ENCODE measurements around the gene ATMIN. TPM values are rescaled to one million over a fixed set of nuclear protein-coding genes. Genes with fewer than 3 reads are reported as not detected.

The ATMIN gene
- polyA plus RNA-seq, 5 donors: 29.8 to 51.0 (median 39.9) TPM

GRCh38 chr16:81003610-81004460 is 31.8 kb upstream of the ATMIN start:
- no peak for DNase-seq

DNA sequence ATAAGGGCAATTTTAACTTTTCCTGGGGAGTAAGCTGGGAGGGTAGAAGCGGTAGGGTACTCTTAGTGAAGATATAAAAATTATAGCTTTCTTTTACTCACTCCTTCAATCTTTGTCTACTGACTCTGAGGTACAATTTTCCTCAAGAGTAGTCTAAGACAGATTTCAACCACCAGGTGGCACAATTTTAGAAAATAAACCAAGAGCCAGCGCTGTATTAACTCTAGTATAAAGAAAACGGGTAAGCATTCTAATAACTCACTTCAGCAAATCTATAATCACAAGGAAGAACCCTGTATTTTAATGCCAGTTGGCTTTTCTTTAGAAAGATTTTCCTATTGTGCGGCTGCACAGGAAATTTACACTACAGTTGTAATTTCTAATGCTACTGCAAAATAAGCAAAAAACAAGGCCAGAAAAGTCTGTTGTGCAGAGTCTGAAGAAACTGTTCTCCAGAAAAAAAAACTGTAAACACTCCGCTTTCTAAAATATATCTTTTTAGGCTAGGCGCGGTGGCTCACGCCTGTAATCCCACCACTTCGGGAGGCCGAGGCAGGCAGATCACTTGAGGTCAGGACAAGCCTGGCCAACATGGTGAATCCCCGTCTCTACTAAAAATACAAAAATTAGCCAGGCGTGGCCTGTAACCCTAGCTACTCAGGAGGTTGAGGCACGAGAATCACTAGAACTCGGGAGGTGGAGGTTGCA is 30.8 kb upstream of the ATMIN start:
- DNase-seq: peak in 1 of 2 donors; percentile 47

GRCh38 chr16:81005610-81006161 is 30.0 kb upstream of the ATMIN start:
- DNase-seq: no peak

DNA sequence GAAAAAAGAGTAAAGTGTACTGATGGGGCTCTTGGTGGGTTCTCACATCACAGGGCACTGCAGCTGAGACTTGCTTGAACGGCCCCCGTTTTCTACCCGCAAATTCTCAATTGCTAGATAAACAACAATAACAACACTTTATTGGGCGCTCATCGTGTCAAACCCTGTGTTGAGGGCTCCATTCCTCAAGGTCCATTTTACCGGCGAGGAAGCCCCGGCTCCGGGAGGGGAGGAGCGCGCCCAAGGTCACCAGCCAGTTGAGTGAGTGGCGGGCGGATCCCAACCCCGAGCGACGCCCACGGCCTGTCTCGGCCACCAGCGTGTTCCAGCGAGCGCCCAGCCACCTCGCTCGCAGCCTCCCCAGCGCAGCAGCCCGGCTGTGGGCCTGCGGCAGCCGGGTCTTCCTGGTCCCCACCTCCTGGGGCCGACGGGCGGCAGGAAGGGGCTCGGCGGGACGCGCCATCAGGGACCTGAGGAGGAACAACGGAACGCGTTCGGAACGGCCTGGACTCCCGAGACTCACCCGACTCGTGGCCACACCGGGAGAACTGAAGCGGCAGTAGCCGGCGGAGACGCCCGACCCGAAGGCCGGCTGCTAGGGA is 29.3 kb upstream of the ATMIN start:
- peak in 1 of 2 donors; percentile 19 for DNase-seq

GRCh38 chr16:81006813-81007695 is 28.6 kb upstream of the ATMIN start, which contains the start of the genes CENPN and CMC2:
Gene CENPN (plus strand): TSS chr16:81007214. CDS start chr16:81011940, 4,726 bp downstream.
Gene CMC2 (minus strand): TSS chr16:81006885. CDS start chr16:80997394, 9,491 bp downstream.
- DNase-seq: peak; percentile 100

- DNase-seq: no peak
Observed at GRCh38 chr16:81008505-81008789, 27.2 kb upstream of the ATMIN start.

DNA sequence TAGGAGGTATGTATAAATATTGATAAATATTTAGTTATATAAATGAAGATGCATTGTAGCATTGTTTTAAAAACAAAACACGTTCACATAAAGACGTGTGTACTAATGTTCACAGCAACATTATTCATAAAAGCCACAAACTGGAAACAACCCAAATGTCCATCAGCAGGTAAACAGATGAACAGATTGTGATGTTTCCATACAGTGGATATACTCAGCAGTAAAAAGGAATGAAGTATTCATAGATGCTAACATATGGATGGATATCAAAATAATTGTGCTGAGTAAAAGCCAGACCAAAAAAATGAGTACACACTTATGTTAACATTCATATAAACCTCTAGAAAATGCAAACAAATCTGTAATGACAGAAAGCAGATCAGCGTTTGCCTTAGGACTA is 22.7 kb upstream of the ATMIN start:
- no peak for DNase-seq

DNA sequence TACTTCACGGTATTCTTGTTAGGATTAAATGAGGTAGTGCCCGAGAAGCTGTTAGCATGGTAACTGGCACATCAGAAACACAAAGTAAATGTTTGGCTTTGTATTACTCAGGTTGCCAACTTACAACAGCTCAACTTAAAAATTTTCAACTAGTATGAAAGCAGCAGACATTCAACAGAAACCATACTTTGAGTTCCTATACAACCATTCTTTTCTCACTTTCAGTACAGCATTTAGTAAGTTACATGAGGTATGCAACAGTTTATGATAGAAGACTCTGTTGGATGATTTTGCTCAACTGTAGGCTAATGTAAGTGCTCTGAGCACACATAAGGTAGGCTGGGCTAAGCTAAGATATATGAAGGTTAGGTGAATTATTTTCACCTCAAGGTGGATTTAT is 21.0 kb upstream of the ATMIN start:
- no peak for DNase-seq

GRCh38 chr16:81018496-81018895 is 17.1 kb upstream of the ATMIN start:
- no peak for DNase-seq

DNA sequence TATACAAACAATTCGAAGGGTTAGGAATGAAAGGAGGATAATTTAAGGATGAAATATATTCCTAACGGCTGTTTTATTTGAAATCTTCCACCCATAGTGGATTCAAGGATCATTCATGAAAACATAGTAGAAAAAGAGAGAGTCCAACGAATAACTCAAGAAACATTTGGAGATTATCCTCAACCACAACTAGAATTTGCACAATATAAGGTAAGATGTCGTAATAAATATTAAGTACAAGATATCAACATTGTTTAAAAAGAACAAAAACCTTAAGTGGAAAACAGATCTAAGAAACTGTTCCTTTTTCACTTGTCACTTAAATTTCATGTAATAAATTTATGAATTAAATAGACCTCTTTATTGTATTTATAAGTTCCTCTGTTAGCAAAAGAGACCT is 9.2 kb upstream of the ATMIN start:
- no peak for DNase-seq

GRCh38 chr16:81029930-81030604 is 5.6 kb upstream of the ATMIN start:
- DNase-seq: no peak

- DNase-seq: peak; percentile 19 to 37
Observed at GRCh38 chr16:81035975-81036750, 521 bp downstream of the ATMIN start.

DNA sequence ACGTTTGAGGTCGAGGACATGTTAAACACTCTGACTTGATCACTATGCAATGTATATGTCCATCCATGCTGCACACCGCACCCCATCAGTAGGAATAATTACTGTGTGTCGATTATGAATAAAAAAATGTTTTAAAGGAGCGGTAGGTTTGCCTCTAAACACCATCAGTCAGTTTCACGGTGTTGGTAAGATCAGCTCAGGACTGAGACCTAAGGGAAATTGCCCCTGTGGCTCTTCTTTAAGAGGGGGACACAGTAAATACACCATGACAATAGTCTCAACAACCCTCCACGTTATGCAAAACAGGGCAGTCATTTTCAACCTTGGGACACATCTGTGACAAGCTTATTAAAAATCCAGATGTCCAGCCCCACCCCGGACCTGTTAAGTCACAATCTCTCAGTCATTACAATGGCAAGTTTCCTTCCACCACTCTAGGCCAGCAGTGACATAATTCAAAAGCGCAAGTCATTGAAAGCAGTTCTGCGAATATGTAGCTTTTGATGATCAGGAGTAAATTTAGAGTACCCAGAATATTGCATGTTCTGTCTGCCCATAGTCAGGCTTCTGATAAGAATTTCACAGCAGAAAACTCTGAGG is 1.2 kb downstream of the ATMIN start:
- DNase-seq: no peak

- DNase-seq: no peak
Observed at GRCh38 chr16:81040131-81040530, 4.5 kb downstream of the ATMIN start.

DNA sequence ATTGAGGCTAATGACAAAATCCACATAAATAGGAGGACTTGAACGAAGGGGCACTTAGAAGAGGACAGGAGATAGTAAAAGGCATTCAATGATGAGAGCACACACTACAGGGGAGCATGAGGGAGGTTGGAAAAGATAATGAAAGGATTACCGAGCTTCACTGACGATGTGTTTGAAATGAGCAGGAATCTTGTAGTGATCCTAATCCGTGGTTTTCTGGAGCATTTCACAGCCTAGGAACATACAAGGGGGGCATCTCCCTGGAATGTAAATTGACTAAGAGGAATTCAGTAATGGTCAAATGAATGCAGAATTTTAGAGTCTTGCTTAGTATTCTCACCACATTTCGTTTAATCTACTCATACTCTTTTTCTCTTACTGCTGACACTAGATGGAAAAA is 5.2 kb downstream of the ATMIN start:
- DNase-seq: no peak

DNA sequence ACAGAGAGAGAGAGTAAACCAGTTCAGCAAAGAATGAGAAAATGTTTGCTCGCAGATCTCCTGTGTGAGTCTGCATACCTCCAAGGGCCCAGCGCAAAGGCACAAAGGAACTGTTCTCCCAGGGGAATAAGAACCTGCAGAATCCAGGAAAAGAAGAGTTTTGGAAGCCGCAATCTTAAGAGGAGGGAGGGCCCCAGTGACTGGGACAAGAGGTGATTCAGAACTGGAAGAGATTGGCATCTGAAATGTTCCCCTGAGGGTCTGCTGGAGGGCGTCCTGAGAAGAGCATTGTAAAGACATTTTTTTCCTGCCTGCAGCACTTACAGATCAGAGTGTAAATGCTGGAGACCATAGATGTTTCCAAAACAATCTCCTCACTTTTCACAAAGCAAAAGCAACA is 6.1 kb downstream of the ATMIN start:
- no peak for DNase-seq

GRCh38 chr16:81042821-81043220 is 7.2 kb downstream of the ATMIN start:
- no peak for DNase-seq

GRCh38 chr16:81053761-81054160 is 18.1 kb downstream of the ATMIN start:
- no peak for DNase-seq

GRCh38 chr16:81060576-81061306 is 25.1 kb downstream of the ATMIN start:
- no peak for DNase-seq
